SK-N-SH (cell line): ENCODE results near the gene SHD. TPM values are rescaled to one million over a fixed set of nuclear protein-coding genes. Genes with fewer than 3 reads are reported as not detected.

ENCODE experiments used
- CTCF ChIA-PET: fragments of 300-600, 350-600 bp; formaldehyde crosslinking; extraction: SDS; loops from one replicate; lab custom pipeline; 2021; lab: Yijun Ruan, JAX
- POLR2A ChIA-PET: fragments of 350-600 bp; sonication (Branson Sonifier 250); formaldehyde crosslinking; extraction: SDS; loops from one replicate; lab custom pipeline; 2020; ENCODE audit warnings: antibody characterized with exemption, inconsistent platforms; lab: Yijun Ruan, JAX
- DNase-seq: peaks from one replicate; pipeline ENCODE4 v3.0.0; 2012
- H2AFZ ChIP-seq: fragments of 200-600 bp; sonication (generic); 2 replicates; pipeline ENCODE4 v1.8.1; 2016; ENCODE audit warnings: antibody characterized with exemption, mild to moderate bottlenecking, low read depth
- H3F3A ChIP-seq: fragments of 200-600 bp; sonication (generic); replicated peaks from 2 replicates; pipeline ENCODE3; 2016; ENCODE audit warnings: antibody characterized with exemption, mild to moderate bottlenecking; ENCODE audit not compliant: insufficient read depth
- H3K27ac ChIP-seq, 2 experiments: fragments of 200-500 bp in 1 of 2; fragments of 200-600 bp in 1 of 2; sonication (Bioruptor generic) in 1 of 2; sonication (generic), shearing (Covaris generic) in 1 of 2; 2 replicates each; pipeline versions ENCODE4 v1.5.1 to v1.6.1; 2014 to 2016; ENCODE audit warnings: low read depth in 2 of 2, inconsistent platforms in 1 of 2, low read length in 1 of 2, mild to moderate bottlenecking in 1 of 2, mixed read lengths in 1 of 2
- H3K27me3 ChIP-seq: fragments of 200-600 bp; sonication (generic), shearing (Covaris generic); 2 replicates; pipeline ENCODE4 v1.6.1; 2016; ENCODE audit warnings: mixed run types; ENCODE audit not compliant: insufficient read depth
- H3K36me3 ChIP-seq, 2 experiments: fragments of 200-500 bp in 1 of 2; fragments of 200-600 bp in 1 of 2; sonication (Bioruptor generic) in 1 of 2; sonication (generic) in 1 of 2; replicated peaks in 1 of 2; 2 replicates each; pipeline versions ENCODE3 to v1.5.1; 2014 to 2016; ENCODE audit warnings: low read length in 1 of 2, mild to moderate bottlenecking in 1 of 2; ENCODE audit not compliant: insufficient read depth in 2 of 2, control insufficient read depth in 1 of 2
- H3K4me1 ChIP-seq, 2 experiments: fragments of 200-500 bp in 1 of 2; fragments of 200-600 bp in 1 of 2; sonication (Bioruptor generic) in 1 of 2; sonication (generic), shearing (Covaris generic) in 1 of 2; 2 replicates each; pipeline versions ENCODE4 v1.5.1 to v1.6.1; 2014 to 2016; ENCODE audit warnings: low read depth in 1 of 2, low read length in 1 of 2, mixed run types in 1 of 2; ENCODE audit not compliant: insufficient read depth in 2 of 2, control insufficient read depth in 1 of 2
- H3K4me2 ChIP-seq: fragments of 200-600 bp; sonication (generic), shearing (Covaris generic); 2 replicates; pipeline ENCODE4 v1.6.1; 2017; ENCODE audit warnings: mixed run types
- H3K4me3 ChIP-seq, 2 experiments: fragments of 200-500 bp in 1 of 2; fragments of 200-600 bp in 1 of 2; sonication (Bioruptor generic) in 1 of 2; sonication (generic), shearing (Covaris generic) in 1 of 2; 2 replicates each; pipeline versions ENCODE4 v1.5.1 to v1.8.1; 2014 to 2016; ENCODE audit warnings: low read depth in 2 of 2, inconsistent platforms in 1 of 2, low read length in 1 of 2, mild to moderate bottlenecking in 1 of 2, mixed read lengths in 1 of 2, moderate library complexity in 1 of 2
- H3K79me2 ChIP-seq: fragments of 200-600 bp; sonication (generic); 2 replicates; pipeline ENCODE4 v1.8.1; 2017; ENCODE audit warnings: mild to moderate bottlenecking; ENCODE audit not compliant: insufficient read depth
- H3K9ac ChIP-seq: fragments of 200-600 bp; sonication (generic); 2 replicates; pipeline ENCODE4 v1.6.1; 2017; ENCODE audit warnings: mixed run types
- H3K9me2 ChIP-seq: fragments of 200-600 bp; sonication (generic); 2 replicates; pipeline ENCODE4 v1.6.1; 2017; ENCODE audit warnings: mixed run types
- H3K9me3 ChIP-seq: fragments of 200-600 bp; sonication (generic); 2 replicates; pipeline ENCODE4 v1.6.1; 2017; ENCODE audit warnings: mixed run types, mild to moderate bottlenecking, moderate library complexity
- H4K20me1 ChIP-seq: fragments of 200-600 bp; sonication (generic); 2 replicates; pipeline ENCODE4 v1.6.1; 2017; ENCODE audit warnings: mild to moderate bottlenecking, mixed run types; ENCODE audit not compliant: insufficient read depth
- CTCF ChIP-seq: fragments of 200-600 bp; sonication (generic); IDR thresholded peaks from 2 replicates; pipeline ENCODE4 v1.6.1; 2017; ENCODE audit warnings: antibody characterized with exemption, mild to moderate bottlenecking, moderate library complexity
- ELF1 ChIP-seq: IDR thresholded peaks from 2 replicates; pipeline ENCODE4 v1.4.0; 2012
- EP300 ChIP-seq, 2 experiments: IDR thresholded peaks; 2 replicates each; pipeline versions ENCODE4 v1.4.0 to v1.6.1; 2012; ENCODE audit warnings: borderline replicate concordance in 1 of 2, low read depth in 1 of 2, low read length in 1 of 2
- GATA2 ChIP-seq: sonication (generic); formaldehyde crosslinking; IDR thresholded peaks from 2 replicates; pipeline ENCODE4 v1.5.0; 2020; ENCODE audit warnings: mild to moderate bottlenecking, missing genetic modification reagents
- MEF2A ChIP-seq: IDR thresholded peaks from 2 replicates; pipeline ENCODE4 v1.4.0; 2012; ENCODE audit warnings: low read depth, borderline replicate concordance
- NFIC ChIP-seq: IDR thresholded peaks from 2 replicates; pipeline ENCODE4 v1.4.0; 2012; ENCODE audit warnings: borderline replicate concordance
- NRF1 ChIP-seq: IDR thresholded peaks from 2 replicates; pipeline ENCODE4 v1.6.1; 2012; ENCODE audit warnings: low read depth, mild to moderate bottlenecking, low read length
- POLR2AphosphoS5 ChIP-seq: IDR thresholded peaks from 2 replicates; pipeline ENCODE4 v1.6.1; 2012; ENCODE audit warnings: low read depth, low read length
- RAD21 ChIP-seq: IDR thresholded peaks from 2 replicates; pipeline ENCODE4 v1.6.1; 2012; ENCODE audit warnings: mild to moderate bottlenecking, low read length
- RXRA ChIP-seq: IDR thresholded peaks from 2 replicates; pipeline ENCODE4 v1.4.0; 2012; ENCODE audit warnings: low read depth, mild to moderate bottlenecking, borderline replicate concordance
- TCF12 ChIP-seq: IDR thresholded peaks from 2 replicates; pipeline ENCODE4 v1.4.0; 2012
- TEAD4 ChIP-seq: IDR thresholded peaks from 2 replicates; pipeline ENCODE4 v1.4.0; 2012; ENCODE audit warnings: mild to moderate bottlenecking, borderline replicate concordance; ENCODE audit not compliant: insufficient read depth
- USF1 ChIP-seq: IDR thresholded peaks from 2 replicates; pipeline ENCODE4 v1.4.0; 2012; ENCODE audit warnings: low read depth, borderline replicate concordance
- YY1 ChIP-seq: IDR thresholded peaks from 2 replicates; pipeline ENCODE4 v1.4.0; 2012; ENCODE audit warnings: low read depth, mild to moderate bottlenecking
- WGBS: methylation state at CpG from one replicate; pipeline ENCODE4 v1.1.6; 2017; ENCODE audit warnings: low lambda C conversion rate; 5-methylcytosine and 5-hydroxymethylcytosine counted together
- polyA plus RNA-seq, 3 experiments: library from polyadenylated mRNA; depleted of rRNA; stranded (reverse); fragments of >200 nt; gene quantifications; 2 replicates each; pipeline ENCODE4 v1.2.3, GENCODE V29; 2012

SHD gene
- polyA plus RNA-seq, 1 of the 3 experiments (the other 2 are of a cell fraction) = 3.1 TPM

GRCh38 chr19:4316956-4317355 is 37.9 kb downstream of the SHD start (continued):
- TF ChIP-seq NFIC = no peak
- no peak for TF ChIP-seq GATA2 (CRISPR knock-in tag)
- no peak for TF ChIP-seq POLR2AphosphoS5
- TF ChIP-seq RXRA = no peak
- TF ChIP-seq USF1 = no peak
- no peak for TF ChIP-seq CTCF
- TF ChIP-seq TEAD4 = no peak
- TF ChIP-seq MEF2A = no peak
- TF ChIP-seq ELF1 = no peak
- TF ChIP-seq, all 33 proteins: peak for 0

GRCh38 chr19:4318460-4318859 is 39.4 kb downstream of the SHD start:
- no peak overlapping the region for H3K4me2 ChIP-seq
- POLR2A ChIA-PET = no interaction called here
- H3F3A ChIP-seq = no peaks in the 10 kb centered on the region
- H3K9me2 ChIP-seq = no peaks in the 10 kb centered on the region
- H3K4me1 ChIP-seq = no peaks in the 10 kb centered on the region
- no peak overlapping the region for H3K4me3 ChIP-seq
- DNase-seq = peak; percentile 11
- WGBS = 98% methylated on average over 7 of the region's 7 CpGs
- H3K27ac ChIP-seq = no peak overlapping the region
- no peak overlapping the region for H2AFZ ChIP-seq
- peaks cover 10 to 16% of the 10 kb centered on the region in 2 experiments for H3K36me3 ChIP-seq
- no peak overlapping the region for H3K9ac ChIP-seq
- no peaks in the 10 kb centered on the region for H3K27me3 ChIP-seq
- no peaks in the 10 kb centered on the region for H3K79me2 ChIP-seq
- H3K9me3 ChIP-seq = no peaks in the 10 kb centered on the region
- H4K20me1 ChIP-seq = no peaks in the 10 kb centered on the region
- CTCF ChIA-PET = interaction anchor here (0.6 kb wide), 1 partner anchor 94 kb away, joined by 3 read pairs; no protein-coding TSS in a partner anchor
- TF ChIP-seq ELF1 = no peak
- no peak for TF ChIP-seq RXRA
- TF ChIP-seq NFIC = no peak
- TF ChIP-seq YY1 = no peak
- TF ChIP-seq TCF12 = no peak
- TF ChIP-seq NRF1 = no peak
- TF ChIP-seq TEAD4 = no peak
- no peak for TF ChIP-seq RAD21
- TF ChIP-seq EP300 (IDR thresholded peaks at IDR 0.05; ENCODE audit: borderline replicate concordance in 1 of 2, low read depth in 1 of 2, low read length in 1 of 2) = no peak
